DND-41 (cell line): Measurements from ENCODE around the gene DLG1.

Experiments
- ATAC-seq: fragments of 200-7000 bp; cut with Tn5 transposase; 3 replicates; pipeline ENCODE4 v1.9.1; 2021; ENCODE audit warnings: low read depth; ENCODE audit not compliant: insufficient read depth
- DNase-seq: peaks from one replicate; pipeline ENCODE4 v3.0.0-alpha.2; 2020
- H2AFZ ChIP-seq: 2 replicates; pipeline ENCODE4 v1.6.0; 2012; ENCODE audit warnings: low read depth, low read length
- H3K27ac ChIP-seq: 2 replicates; pipeline ENCODE4 v1.5.1; 2012; ENCODE audit warnings: low read length, inconsistent platforms
- H3K27me3 ChIP-seq: fragments of 200-600 bp; sonication (generic); 2 replicates; pipeline ENCODE4 v1.6.0; 2012; ENCODE audit warnings: low read length, mild to moderate bottlenecking, inconsistent platforms; ENCODE audit not compliant: insufficient read depth, poor library complexity
- H3K36me3 ChIP-seq: 2 replicates; pipeline ENCODE4 v1.5.1; 2012; ENCODE audit warnings: low read length, inconsistent platforms; ENCODE audit not compliant: insufficient read depth
- H3K4me1 ChIP-seq: 2 replicates; pipeline ENCODE4 v1.5.1; 2012; ENCODE audit warnings: mild to moderate bottlenecking, low read length; ENCODE audit not compliant: insufficient read depth
- H3K4me2 ChIP-seq: 2 replicates; pipeline ENCODE4 v1.6.0; 2012; ENCODE audit warnings: mild to moderate bottlenecking, moderate library complexity, low read length, inconsistent platforms; ENCODE audit not compliant: insufficient read depth
- H3K4me3 ChIP-seq, 2 experiments: fragments of 200-600 bp in 1 of 2; shearing (Covaris generic) in 1 of 2; 2 replicates each; pipeline ENCODE4 v1.5.1; 2012 to 2016; ENCODE audit warnings: inconsistent platforms in 2 of 2, low read length in 2 of 2, mild to moderate bottlenecking in 2 of 2, low read depth in 1 of 2, moderate library complexity in 1 of 2
- H3K79me2 ChIP-seq: 2 replicates; pipeline ENCODE4 v1.6.0; 2012; ENCODE audit warnings: low read length, inconsistent platforms; ENCODE audit not compliant: insufficient read depth
- H3K9ac ChIP-seq: 2 replicates; pipeline ENCODE4 v1.6.0; 2012; ENCODE audit warnings: low read depth, mild to moderate bottlenecking, inconsistent platforms, low read length, moderate library complexity
- H3K9me3 ChIP-seq: 2 replicates; pipeline ENCODE4 v1.5.1; 2012; ENCODE audit warnings: low read length, moderate library complexity, mild to moderate bottlenecking, inconsistent platforms; ENCODE audit not compliant: insufficient read depth, severe bottlenecking
- H4K20me1 ChIP-seq: 2 replicates; pipeline ENCODE4 v1.6.0; 2012; ENCODE audit warnings: low read length; ENCODE audit not compliant: insufficient read depth
- EZH2 ChIP-seq: IDR thresholded peaks from 3 replicates; pipeline ENCODE4 v1.6.1; 2012; ENCODE audit warnings: borderline replicate concordance, low read depth, mild to moderate bottlenecking, moderate library complexity, low read length, inconsistent platforms; ENCODE audit not compliant: severe bottlenecking
- TF ChIP-seq, protein P1 (sequence below): IDR thresholded peaks from 2 replicates; pipeline ENCODE4 v1.5.1; 2012; ENCODE audit warnings: borderline replicate concordance, low read length, moderate library complexity, mild to moderate bottlenecking; ENCODE audit not compliant: poor library complexity, severe bottlenecking; ENCODE audit errors: extremely low read depth

The DLG1 gene

GRCh38 chr3:197003461-197004385, 294.7 kb downstream of the DLG1 start:
- Histone ChIP-seq H3K36me3 (no peaks in the 10 kb centered on the region), H3K79me2 (no peaks in the 10 kb centered on the region), H4K20me1 (no peaks in the 10 kb centered on the region), H3K4me2 (peak overlapping the region; percentile 80), H3K9me3 (no peaks in the 10 kb centered on the region), H3K4me1 (peaks cover 12% of the 10 kb centered on the region), H3K9ac (peak overlapping the region; percentile 70), H3K27ac (peak overlapping the region; percentile 61), H3K27me3 (no peaks in the 10 kb centered on the region), H2AFZ (peak overlapping the region; percentile 76), H3K4me3 (peak overlapping the region; percentile 15 to 58; a peak in 3 of 4 replicates)
- peak; percentile 30 for ATAC-seq
- TF ChIP-seq, protein P1, sequence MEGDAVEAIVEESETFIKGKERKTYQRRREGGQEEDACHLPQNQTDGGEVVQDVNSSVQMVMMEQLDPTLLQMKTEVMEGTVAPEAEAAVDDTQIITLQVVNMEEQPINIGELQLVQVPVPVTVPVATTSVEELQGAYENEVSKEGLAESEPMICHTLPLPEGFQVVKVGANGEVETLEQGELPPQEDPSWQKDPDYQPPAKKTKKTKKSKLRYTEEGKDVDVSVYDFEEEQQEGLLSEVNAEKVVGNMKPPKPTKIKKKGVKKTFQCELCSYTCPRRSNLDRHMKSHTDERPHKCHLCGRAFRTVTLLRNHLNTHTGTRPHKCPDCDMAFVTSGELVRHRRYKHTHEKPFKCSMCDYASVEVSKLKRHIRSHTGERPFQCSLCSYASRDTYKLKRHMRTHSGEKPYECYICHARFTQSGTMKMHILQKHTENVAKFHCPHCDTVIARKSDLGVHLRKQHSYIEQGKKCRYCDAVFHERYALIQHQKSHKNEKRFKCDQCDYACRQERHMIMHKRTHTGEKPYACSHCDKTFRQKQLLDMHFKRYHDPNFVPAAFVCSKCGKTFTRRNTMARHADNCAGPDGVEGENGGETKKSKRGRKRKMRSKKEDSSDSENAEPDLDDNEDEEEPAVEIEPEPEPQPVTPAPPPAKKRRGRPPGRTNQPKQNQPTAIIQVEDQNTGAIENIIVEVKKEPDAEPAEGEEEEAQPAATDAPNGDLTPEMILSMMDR = no peak
- no peak for TF ChIP-seq EZH2
- peak; percentile 30 for DNase-seq

DNA sequence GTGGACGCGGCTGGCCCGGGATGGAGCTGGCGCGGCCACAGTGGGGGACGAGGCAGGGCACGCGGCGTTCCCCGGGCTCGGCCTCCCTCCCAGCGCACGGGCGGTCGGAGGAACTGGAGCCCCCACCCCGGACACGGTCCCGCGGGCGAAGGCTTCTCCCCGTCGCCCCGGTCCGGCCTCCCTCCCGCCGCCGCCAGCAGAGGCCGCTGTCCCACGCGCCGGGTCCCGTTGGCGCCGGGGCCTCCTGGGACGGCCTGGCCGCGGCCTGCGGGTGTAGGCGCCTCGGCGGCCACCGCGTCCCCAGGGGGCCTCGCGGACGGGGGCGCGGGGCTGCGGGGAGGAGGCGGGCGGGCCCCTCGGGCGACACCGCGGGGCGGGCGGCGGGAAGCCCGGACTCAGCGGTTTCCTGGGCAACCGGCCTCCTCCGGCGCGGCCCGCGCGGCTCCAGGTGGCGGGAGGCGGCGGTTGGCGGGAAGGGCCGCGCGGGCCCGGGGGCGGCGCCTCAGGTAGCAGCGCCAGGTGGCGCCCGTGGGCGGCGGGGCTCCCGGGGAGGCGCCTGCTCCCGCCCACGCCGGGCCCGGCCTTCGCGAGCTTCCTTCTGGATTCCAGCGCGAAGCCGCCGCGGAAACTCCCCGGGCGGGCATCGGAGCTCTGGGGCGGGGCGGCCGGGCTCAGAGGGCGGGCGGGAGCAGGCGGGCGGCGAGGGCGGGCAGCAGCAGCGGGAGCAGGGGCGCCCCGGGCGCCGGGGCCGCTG, 295.5 kb downstream of the DLG1 start:
- H2AFZ ChIP-seq = 0 out of 2 replicates have a peak overlapping the region, but pooled peaks have one; percentile 23
- H4K20me1 ChIP-seq = no peaks in the 10 kb centered on the region
- H3K9ac ChIP-seq = peak overlapping the region; percentile 70; the same call in 1 of the 2 replicates
- DNase-seq = peak; percentile 70
- TF ChIP-seq, protein P1 = peak; percentile 51
- TF ChIP-seq EZH2 = no peak
- peak overlapping the region; percentile 80 for H3K4me2 ChIP-seq
- peaks cover 12% of the 10 kb centered on the region for H3K4me1 ChIP-seq
- H3K36me3 ChIP-seq = no peaks in the 10 kb centered on the region
- no peak overlapping the region for H3K27ac ChIP-seq
- H3K27me3 ChIP-seq = no peaks in the 10 kb centered on the region
- H3K79me2 ChIP-seq = no peaks in the 10 kb centered on the region
- peak overlapping the region in 1 of 2 experiments; percentile 58; a peak in 1 of 4 replicates for H3K4me3 ChIP-seq
- no peaks in the 10 kb centered on the region for H3K9me3 ChIP-seq
- peak; percentile 66 for ATAC-seq

- Histone ChIP-seq H3K27me3 (no peaks in the 10 kb centered on the region), H3K9me3 (no peaks in the 10 kb centered on the region), H2AFZ (no peak overlapping the region), H4K20me1 (no peaks in the 10 kb centered on the region), H3K4me3 (no peak overlapping the region), H3K4me2 (0 out of 2 replicates have a peak overlapping the region, but pooled peaks have one; percentile 80), H3K4me1 (peaks cover 12% of the 10 kb centered on the region), H3K27ac (no peak overlapping the region), H3K36me3 (no peaks in the 10 kb centered on the region), H3K9ac (no peak overlapping the region), H3K79me2 (no peaks in the 10 kb centered on the region)
- ATAC-seq (no peak), DNase-seq (no peak)
- TF ChIP-seq, protein P1 = no peak
- no peak for TF ChIP-seq EZH2
Measured at GRCh38 chr3:197001972-197002700, 296.3 kb downstream of the DLG1 start.
